ENCODE results near the gene WNT7A. TPM values are rescaled to one million over a fixed set of nuclear protein-coding genes. Genes with fewer than 3 reads are reported as not detected.

Gene WNT7A
- total RNA-seq, 1 experiment from 2014 or later = 0.34 TPM

- ChIA-PET RAD21 (ENCODE audit: low non-redundant PET in 1 of 2, low total read pairs in 2 of 2, uncharacterized antibody in 2 of 2, unreplicated experiment in 2 of 2) (no interaction called here), POLR2A (no interaction called here), CTCF (no interaction called here)
- DNase-seq (ENCODE audit: low read depth, low spot score) (no peak), ATAC-seq (0 out of 2 replicates have a peak, but pooled peaks have one; percentile 7)
- H3K4me3 ChIP-seq (replicated peaks in 1 of 2; ENCODE audit: low read depth in 1 of 2, low read length in 2 of 2) = no peak overlapping the region
- TF ChIP-seq ELF1 (IDR thresholded peaks at IDR 0.05; ENCODE audit: borderline replicate concordance, low read depth) (no peak), RAD21 (IDR thresholded peaks at IDR 0.05; ENCODE audit: low read depth) (no peak), POLR2A (IDR thresholded peaks at IDR 0.05; ENCODE audit: borderline replicate concordance, extremely low read depth, insufficient read depth, insufficient read length) (no peak), SRF (IDR thresholded peaks at IDR 0.05; ENCODE audit: low read depth) (no peak), CTCF (IDR thresholded peaks at IDR 0.05 in 2 of 3, conservative IDR thresholded peaks at IDR 0.05 in 1 of 3; ENCODE audit: borderline replicate concordance in 1 of 3, insufficient read depth in 1 of 3, low read depth in 2 of 3, low read length in 2 of 3) (no peak), SIN3A (IDR thresholded peaks at IDR 0.05; ENCODE audit: low read depth) (no peak)
- H3K27me3 ChIP-seq (ENCODE audit: insufficient read depth, low read length) = no peaks in the 10 kb centered on the region
- H3K9me2 ChIP-seq (ENCODE audit: insufficient read depth) = no peaks in the 10 kb centered on the region
- intact Hi-C loops (cut with micrococcal nuclease) = no loop called here
- BruUV-seq (replicated peaks) = no TSS peak
- H2AFZ ChIP-seq (ENCODE audit: low read depth, low read length, poor library complexity, severe bottlenecking) = no peak overlapping the region
- no peaks in the 10 kb centered on the region for H3K79me2 ChIP-seq (ENCODE audit: insufficient read depth, low read length)
- no peak overlapping the region for H3K27ac ChIP-seq (ENCODE audit: low read depth, low read length)
- H3K4me2 ChIP-seq (ENCODE audit: low read length) = no peak overlapping the region
- peaks cover 0 to 15% of the 10 kb centered on the region in 2 experiments; a peak in 1 of 4 replicates for H3K4me1 ChIP-seq (ENCODE audit: control insufficient read depth in 1 of 2, insufficient read depth in 2 of 2, low read length in 2 of 2)
- H3K36me3 ChIP-seq (ENCODE audit: control insufficient read depth in 1 of 2, insufficient read depth in 2 of 2, low read length in 2 of 2) = no peaks in the 10 kb centered on the region
- no peak overlapping the region for H3K9ac ChIP-seq (ENCODE audit: low read length)
- no peaks in the 10 kb centered on the region for H4K20me1 ChIP-seq (ENCODE audit: insufficient read depth)
- no peaks in the 10 kb centered on the region for H3K9me3 ChIP-seq (ENCODE audit: control insufficient read depth in 1 of 2, insufficient read depth in 1 of 2, low read depth in 1 of 2, low read length in 2 of 2)
These were observed 48.4 kb downstream of the WNT7A start for GRCh38 chr3:13831386-13831996.

- no peaks in the 10 kb centered on the region for H3K36me3 ChIP-seq (ENCODE audit: control insufficient read depth in 1 of 2, insufficient read depth in 2 of 2, low read length in 2 of 2)
- DNase-seq (ENCODE audit: low read depth, low spot score) (no peak), ATAC-seq (no peak)
- H4K20me1 ChIP-seq (ENCODE audit: insufficient read depth) = no peaks in the 10 kb centered on the region
- POLR2A ChIA-PET = no interaction called here
- intact Hi-C loops (cut with micrococcal nuclease) = no loop called here
- BruUV-seq (replicated peaks) = no TSS peak
- no peaks in the 10 kb centered on the region for H3K9me2 ChIP-seq (ENCODE audit: insufficient read depth)
- no peak overlapping the region for H3K4me3 ChIP-seq (replicated peaks in 1 of 2; ENCODE audit: low read depth in 1 of 2, low read length in 2 of 2)
- H3K9ac ChIP-seq (ENCODE audit: low read length) = no peak overlapping the region
- H3K27ac ChIP-seq (ENCODE audit: low read depth, low read length) = no peak overlapping the region
- no peak overlapping the region for H3K4me2 ChIP-seq (ENCODE audit: low read length)
- H3K9me3 ChIP-seq (ENCODE audit: control insufficient read depth in 1 of 2, insufficient read depth in 1 of 2, low read depth in 1 of 2, low read length in 2 of 2) = no peaks in the 10 kb centered on the region
- H2AFZ ChIP-seq (ENCODE audit: low read depth, low read length, poor library complexity, severe bottlenecking) = no peak overlapping the region
- H3K4me1 ChIP-seq (ENCODE audit: control insufficient read depth in 1 of 2, insufficient read depth in 2 of 2, low read length in 2 of 2) = peaks cover 0 to 15% of the 10 kb centered on the region in 2 experiments; a peak in 1 of 4 replicates
- CTCF ChIA-PET = no interaction called here
- no peaks in the 10 kb centered on the region for H3K79me2 ChIP-seq (ENCODE audit: insufficient read depth, low read length)
- RAD21 ChIA-PET (ENCODE audit: low non-redundant PET in 1 of 2, low total read pairs in 2 of 2, uncharacterized antibody in 2 of 2, unreplicated experiment in 2 of 2) = no interaction called here
- no peaks in the 10 kb centered on the region for H3K27me3 ChIP-seq (ENCODE audit: insufficient read depth, low read length)
- TF ChIP-seq CBX3 (IDR thresholded peaks at IDR 0.05; ENCODE audit: low read depth) = no peak
- no peak for TF ChIP-seq ELF1 (IDR thresholded peaks at IDR 0.05; ENCODE audit: borderline replicate concordance, low read depth)
- no peak for TF ChIP-seq REST (IDR thresholded peaks at IDR 0.05; ENCODE audit: low read depth)
- TF ChIP-seq TCF7L2 (IDR thresholded peaks at IDR 0.05; ENCODE audit: borderline replicate concordance, extremely low read depth, insufficient read depth, insufficient read length) = no peak
- TF ChIP-seq EGR1 (IDR thresholded peaks at IDR 0.05; ENCODE audit: low read depth) = no peak
- TF ChIP-seq YY1 (IDR thresholded peaks at IDR 0.05; ENCODE audit: extremely low read depth, insufficient replicate concordance, low read depth, low read length) = no peak
- TF ChIP-seq ATF3 (IDR thresholded peaks at IDR 0.05) = no peak
These were observed 50.6 kb downstream of the WNT7A start for GRCh38 chr3:13829311-13829710.
